GM21381 (cell line): ENCODE results near the gene CFAP251.

Source experiments
- ATAC-seq: cut with Tn5 transposase; IDR thresholded peaks from one replicate; pipeline ENCODE4 v1.9.1; 2021; ENCODE audit warnings: mild to moderate bottlenecking, moderate library complexity; ENCODE audit not compliant: unreplicated experiment

The CFAP251 gene

DNA sequence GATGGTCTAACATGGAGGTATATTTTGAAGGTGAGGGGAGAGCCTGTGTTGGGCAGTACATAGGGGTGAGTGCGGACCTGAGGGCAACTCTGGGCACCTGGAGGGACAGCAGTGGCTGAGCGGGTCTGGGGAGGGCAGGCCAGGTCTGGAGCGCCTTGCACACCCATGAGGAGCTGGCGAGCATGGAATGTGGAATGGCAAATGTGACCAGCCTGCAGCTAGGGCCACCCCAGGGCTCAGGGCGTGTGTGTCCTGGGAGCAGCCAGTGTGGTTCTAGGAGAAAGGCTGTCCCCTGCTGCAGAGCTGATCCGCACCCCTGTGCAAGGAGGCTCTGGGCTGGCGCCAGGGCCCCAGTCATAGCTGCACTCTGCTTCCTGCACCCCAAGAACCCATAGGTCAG, 127.8 kb downstream of the CFAP251 start:
- no peak for ATAC-seq

DNA sequence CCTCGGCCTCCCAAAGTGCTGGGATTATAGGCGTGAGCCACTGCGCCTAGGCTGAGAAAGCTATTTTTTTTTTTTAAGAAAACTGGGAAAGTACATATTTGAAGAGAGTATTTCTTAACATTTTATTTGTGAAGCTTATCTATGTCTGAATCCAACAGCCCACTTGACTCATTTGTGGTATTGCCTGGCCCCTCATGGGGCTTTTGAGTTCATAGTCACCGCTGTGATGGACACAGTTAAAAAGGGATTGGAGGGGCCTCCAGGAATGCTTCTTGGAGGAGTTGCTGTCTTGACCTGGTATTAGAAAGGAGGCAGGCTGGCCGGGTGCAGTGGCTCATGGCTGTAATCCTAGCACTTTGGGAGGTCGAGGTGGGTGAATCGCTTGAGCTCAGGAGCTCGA, 129.8 kb downstream of the CFAP251 start:
- ATAC-seq = no peak

DNA sequence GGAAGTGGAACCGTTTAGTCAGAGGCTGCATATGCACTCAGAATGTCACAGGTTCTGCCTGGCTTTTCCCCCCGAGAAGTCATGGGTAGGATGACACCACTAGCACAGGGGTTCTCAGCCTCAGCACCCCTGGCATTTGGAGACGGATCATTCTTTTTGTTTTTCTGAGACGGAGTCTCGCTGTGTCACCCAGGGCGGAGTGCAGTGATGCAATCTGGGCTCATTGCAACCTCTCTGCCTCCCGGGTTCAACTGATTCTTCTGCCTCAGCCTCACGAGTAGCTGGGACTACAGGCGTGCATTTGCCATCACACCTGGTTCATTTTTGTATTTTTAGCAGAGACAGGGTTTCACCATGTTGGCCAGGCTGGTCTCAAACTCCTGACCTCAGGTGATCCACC, 131.4 kb downstream of the CFAP251 start:
- ATAC-seq = no peak

DNA sequence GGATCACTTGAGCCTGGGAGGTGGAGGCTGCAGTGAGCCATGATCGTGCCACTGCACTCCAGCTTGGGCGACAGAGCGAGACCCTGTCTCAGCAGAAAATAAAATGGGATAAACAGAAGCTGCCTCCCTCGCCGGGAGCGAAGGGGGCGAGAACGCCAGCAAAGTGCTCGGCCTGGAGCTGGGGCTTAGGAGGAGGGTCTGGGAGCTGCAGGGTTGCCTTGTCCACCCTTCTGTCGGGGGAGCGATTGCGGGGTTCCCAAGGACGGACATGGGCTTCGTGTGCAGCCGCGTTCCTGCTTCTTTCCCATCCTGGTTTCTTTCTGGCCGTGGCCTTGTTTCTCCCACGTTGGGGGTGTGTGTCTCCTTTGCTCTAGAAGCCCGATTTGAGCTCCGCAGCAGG, 132.3 kb downstream of the CFAP251 start:
- no peak for ATAC-seq

DNA sequence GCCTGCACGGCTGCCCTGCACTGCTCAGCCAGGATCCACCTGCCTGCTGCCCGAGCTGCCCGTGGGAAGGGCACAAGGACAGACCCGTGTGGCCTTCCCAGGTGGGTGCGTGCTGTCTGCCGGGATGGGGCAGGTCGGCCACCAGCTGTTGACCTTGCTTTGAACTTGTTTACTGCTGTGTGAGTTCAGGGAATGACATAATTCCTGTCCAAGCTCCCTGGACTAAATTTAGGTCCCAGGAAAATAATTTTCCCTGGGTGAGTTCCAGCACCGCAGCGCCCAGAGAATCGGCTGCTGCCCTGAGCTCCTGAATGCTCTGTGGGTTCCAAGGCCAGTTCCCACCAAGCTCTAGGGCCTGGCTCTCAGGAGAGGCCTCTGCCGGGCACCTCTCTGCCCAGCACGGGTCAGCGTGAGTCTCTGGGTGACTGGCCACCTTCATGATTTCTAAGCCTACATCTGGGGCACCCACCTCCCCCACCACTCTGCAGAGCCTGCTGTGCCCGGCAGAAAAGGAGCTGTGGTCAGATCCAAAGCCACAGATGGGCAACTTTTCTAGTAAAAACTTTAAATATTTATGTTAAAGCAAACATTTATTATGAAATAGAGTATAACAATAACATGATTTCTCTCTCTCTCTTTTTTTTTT, 133.0 kb downstream of the CFAP251 start:
- ATAC-seq = no peak

DNA sequence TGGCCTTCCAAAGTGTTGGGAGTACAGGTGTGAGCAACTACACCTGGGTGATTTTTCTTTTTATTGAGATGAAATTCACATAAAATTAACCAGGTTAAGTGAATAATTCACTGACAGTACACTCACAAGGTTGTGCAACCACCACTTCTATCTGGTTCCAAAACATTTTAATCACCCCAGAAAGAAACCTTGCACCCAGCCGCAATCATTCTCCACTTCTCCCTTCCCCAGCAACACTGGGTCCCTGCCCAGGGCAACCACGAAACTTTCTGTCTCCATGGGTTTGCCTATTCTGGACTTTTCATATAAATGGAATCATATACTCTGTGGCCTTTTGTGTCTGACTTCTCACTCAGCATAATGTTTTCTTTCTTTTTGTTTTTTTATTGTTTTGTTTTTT, 133.9 kb downstream of the CFAP251 start:
- ATAC-seq = no peak
